Ishikawa (cell line): Measurements from ENCODE around the gene GADL1.

Experiments
- CEBPB ChIP-seq: IDR thresholded peaks from 2 replicates; pipeline ENCODE4 v1.6.1; 2012
- CREB1 ChIP-seq: IDR thresholded peaks from 2 replicates; pipeline ENCODE4 v1.6.1; 2012; ENCODE audit warnings: low read depth
- EGR1 ChIP-seq: IDR thresholded peaks from 2 replicates; pipeline ENCODE4 v1.6.1; 2012
- EP300 ChIP-seq: IDR thresholded peaks from 2 replicates; pipeline ENCODE4 v1.6.1; 2012; ENCODE audit warnings: borderline replicate concordance
- FOXM1 ChIP-seq: IDR thresholded peaks from 2 replicates; pipeline ENCODE4 v1.6.1; 2012; ENCODE audit warnings: low read depth, borderline replicate concordance
- NFIC ChIP-seq: IDR thresholded peaks from 2 replicates; pipeline ENCODE4 v1.6.1; 2012
- RAD21 ChIP-seq: IDR thresholded peaks from 2 replicates; pipeline ENCODE4 v1.6.1; 2012; ENCODE audit warnings: low read depth
- REST ChIP-seq: IDR thresholded peaks from 2 replicates; pipeline ENCODE4 v1.6.1; 2012; ENCODE audit warnings: low read depth, mild to moderate bottlenecking
- TAF1 ChIP-seq: IDR thresholded peaks from 2 replicates; pipeline ENCODE4 v1.6.1; 2012; ENCODE audit warnings: low read depth, mild to moderate bottlenecking
- TCF12 ChIP-seq: IDR thresholded peaks from 2 replicates; pipeline ENCODE4 v1.6.1; 2012; ENCODE audit warnings: low read depth
- TEAD4 ChIP-seq: IDR thresholded peaks from 2 replicates; pipeline ENCODE4 v1.6.1; 2012
- YY1 ChIP-seq: IDR thresholded peaks from 2 replicates; pipeline ENCODE4 v1.6.1; 2012; ENCODE audit warnings: low read depth
- ZBTB7A ChIP-seq: IDR thresholded peaks from 2 replicates; pipeline ENCODE4 v1.6.1; 2012; ENCODE audit warnings: low read depth
- TF ChIP-seq, protein P1 (sequence below): IDR thresholded peaks from 2 replicates; pipeline ENCODE4 v1.6.1; 2012
- TF ChIP-seq, protein P2 (sequence below): IDR thresholded peaks from 2 replicates; pipeline ENCODE4 v1.6.1; 2012

The GADL1 gene

DNA sequence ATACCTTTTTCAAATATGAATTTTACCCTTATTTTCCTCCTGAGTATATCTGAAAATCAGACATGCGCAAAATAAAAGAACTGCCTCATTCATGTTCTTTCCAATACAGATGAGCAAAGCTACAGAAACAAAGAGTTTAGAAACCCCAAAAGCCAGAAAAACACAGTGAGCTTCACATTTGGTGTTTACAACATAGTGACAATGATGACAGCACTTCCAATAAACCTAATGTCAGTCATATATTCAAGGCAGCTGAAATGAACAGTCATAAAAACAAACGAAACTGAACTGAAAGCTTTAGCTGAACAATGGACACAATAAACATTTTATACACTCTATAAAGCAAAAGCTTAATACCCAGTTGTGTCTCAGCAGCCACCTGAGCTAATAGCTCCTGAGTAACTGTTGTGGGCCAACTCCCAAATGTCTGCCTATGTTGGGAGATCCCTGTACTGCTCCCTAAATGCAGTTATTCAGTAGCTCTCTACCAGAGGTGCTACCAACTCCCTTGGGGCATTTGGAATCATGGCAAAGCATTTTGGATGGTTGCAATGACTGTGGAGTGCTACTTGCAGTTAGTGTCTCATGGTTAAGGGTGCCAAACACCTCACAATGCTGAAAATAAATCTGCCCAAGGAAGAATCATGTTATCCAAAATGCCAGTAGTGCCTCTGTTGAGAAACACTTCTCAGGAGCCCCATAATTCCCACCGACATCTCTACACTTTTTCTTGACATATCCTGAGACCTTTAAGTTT lies 156.5 kb downstream of the GADL1 start:
- TF ChIP-seq TAF1 = no peak
- no peak for TF ChIP-seq TCF12
- TF ChIP-seq, protein P1, sequence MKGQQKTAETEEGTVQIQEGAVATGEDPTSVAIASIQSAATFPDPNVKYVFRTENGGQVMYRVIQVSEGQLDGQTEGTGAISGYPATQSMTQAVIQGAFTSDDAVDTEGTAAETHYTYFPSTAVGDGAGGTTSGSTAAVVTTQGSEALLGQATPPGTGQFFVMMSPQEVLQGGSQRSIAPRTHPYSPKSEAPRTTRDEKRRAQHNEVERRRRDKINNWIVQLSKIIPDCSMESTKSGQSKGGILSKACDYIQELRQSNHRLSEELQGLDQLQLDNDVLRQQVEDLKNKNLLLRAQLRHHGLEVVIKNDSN = no peak
- TF ChIP-seq EP300 = no peak
- TF ChIP-seq, protein P2, sequence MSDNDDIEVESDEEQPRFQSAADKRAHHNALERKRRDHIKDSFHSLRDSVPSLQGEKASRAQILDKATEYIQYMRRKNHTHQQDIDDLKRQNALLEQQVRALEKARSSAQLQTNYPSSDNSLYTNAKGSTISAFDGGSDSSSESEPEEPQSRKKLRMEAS = no peak
- TF ChIP-seq RAD21 = no peak
- no peak for TF ChIP-seq ZBTB7A

- TF ChIP-seq REST (no peak), FOXM1 (no peak), TAF1 (no peak), CEBPB (no peak)
- TF ChIP-seq, protein P1 = no peak
Measured at GRCh38 chr3:30733696-30734095, 160.8 kb downstream of the GADL1 start.

DNA sequence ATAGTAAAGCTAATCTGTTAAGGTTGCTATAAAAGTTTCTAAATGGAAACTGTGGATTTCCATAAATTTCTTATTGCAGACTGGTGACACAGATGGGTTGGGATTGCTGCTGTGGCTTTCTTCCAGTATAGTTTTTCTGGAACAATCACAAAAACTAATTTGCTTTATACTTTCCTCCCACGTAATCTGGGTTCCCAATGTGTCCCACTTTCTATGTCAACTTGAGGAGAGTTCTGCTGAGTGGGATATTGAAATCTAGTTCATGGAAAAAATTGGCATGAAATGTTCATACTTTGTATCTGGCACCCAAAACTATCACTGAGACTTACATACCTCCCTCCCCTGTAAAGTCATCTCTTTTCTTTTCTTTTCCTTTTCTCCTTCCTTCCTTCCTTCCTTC lies 161.3 kb downstream of the GADL1 start:
- no peak for TF ChIP-seq EP300
- no peak for TF ChIP-seq YY1
- TF ChIP-seq TEAD4 = no peak
- TF ChIP-seq NFIC = no peak
- TF ChIP-seq CEBPB = no peak
- no peak for TF ChIP-seq CREB1
- no peak for TF ChIP-seq FOXM1
- TF ChIP-seq REST = no peak

- TF ChIP-seq FOXM1 (no peak), NFIC (no peak), TEAD4 (no peak), YY1 (no peak), EGR1 (no peak), TCF12 (no peak), ZBTB7A (no peak), RAD21 (no peak), EP300 (no peak)
- TF ChIP-seq, protein P1 = no peak
- TF ChIP-seq, protein P2 = no peak
Measured at GRCh38 chr3:30730967-30731366, 163.5 kb downstream of the GADL1 start.

- no peak for TF ChIP-seq TEAD4
- no peak for TF ChIP-seq CEBPB
- no peak for TF ChIP-seq TAF1
- no peak for TF ChIP-seq ZBTB7A
- TF ChIP-seq, protein P2 = no peak
- TF ChIP-seq, protein P1 = no peak
- no peak for TF ChIP-seq FOXM1
- TF ChIP-seq EGR1 = no peak
- TF ChIP-seq TCF12 = no peak
Measured at GRCh38 chr3:30729936-30730335, 164.5 kb downstream of the GADL1 start.
